Right ventricle myocardium superior (tissue), 1 donor: Measurements from ENCODE around the gene CD320. TPM values are rescaled to one million over a fixed set of nuclear protein-coding genes. Genes with fewer than 3 reads are reported as not detected.
"Not testable (repeated sequence)": the region's sequence is repeated elsewhere in the genome, so short reads cannot be mapped to it uniquely, and the experiment has no call there.

Source experiments
- ATAC-seq: fragments of 200-7000 bp; cut with Tn5 transposase; one replicate; pipeline ENCODE4 v1.9.1; 2020; ENCODE audit warnings: mild to moderate bottlenecking; ENCODE audit not compliant: poor library complexity
- DNase-seq: peaks from one replicate; pipeline ENCODE4 v3.0.0-alpha.2; 2020
- intact Hi-C: fragments of 100-400 bp; cut with DNase I; formaldehyde crosslinking; loops from one replicate; pipeline ENCODE4 v1.11.2; 2022
- total RNA-seq: library from RNA; stranded (reverse); fragmentation: NEBNext Ultra II Directional; extraction: Animal tissue kit (Norgen Biotek cat#: 25700); gene quantifications from one replicate; pipeline ENCODE4 v1.2.1, GENCODE V29; 2021
- donor health status: DM: no; HTN: yes; CAD: no; lungs with severe emphysema.

The CD320 gene
- total RNA-seq, 1 donor from 2014 or later = 34.5 TPM

GRCh38 chr19:8316351-8317125 lies 8.4 kb upstream of the CD320 start:
- intact Hi-C loops = no loop called here
- no peak for ATAC-seq
- no peak for DNase-seq

DNA sequence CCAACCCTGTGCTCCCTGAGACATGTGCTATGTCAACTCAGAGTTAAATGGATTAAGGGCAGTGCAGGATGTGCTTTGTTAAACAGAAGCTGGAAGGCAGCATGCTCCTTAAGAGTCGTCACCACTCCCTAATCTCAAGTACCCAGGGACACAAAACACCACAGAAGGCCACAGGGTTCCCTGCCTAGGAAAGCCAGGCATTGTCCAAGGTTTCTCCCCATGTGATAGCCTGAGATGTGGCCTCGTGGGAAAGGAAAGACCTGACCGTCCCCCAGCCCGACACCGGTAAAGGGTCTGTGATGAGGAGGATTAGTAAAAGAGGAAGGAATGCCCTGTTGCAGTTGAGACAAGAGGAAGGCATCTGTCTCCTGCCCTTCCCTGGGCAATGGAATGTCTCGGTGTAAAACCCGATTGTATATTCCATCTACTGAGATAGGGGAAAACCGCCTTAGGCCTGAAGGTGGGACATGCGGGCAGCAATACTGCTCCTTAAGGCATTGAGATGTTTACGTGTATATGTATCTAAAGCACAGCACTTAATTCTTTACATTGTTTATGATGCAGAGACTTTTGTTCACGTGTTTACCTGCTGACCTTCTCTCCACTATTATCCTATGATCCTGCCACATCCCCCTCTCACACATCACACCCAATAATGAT lies 7.0 kb upstream of the CD320 start:
- intact Hi-C loops, DNase-seq, ATAC-seq: not testable (repeated sequence)

- no peak for ATAC-seq
- DNase-seq = peak; percentile 70
- intact Hi-C loops = no loop called here
These were observed 3.5 kb upstream of the CD320 start for GRCh38 chr19:8311461-8312260.

DNA sequence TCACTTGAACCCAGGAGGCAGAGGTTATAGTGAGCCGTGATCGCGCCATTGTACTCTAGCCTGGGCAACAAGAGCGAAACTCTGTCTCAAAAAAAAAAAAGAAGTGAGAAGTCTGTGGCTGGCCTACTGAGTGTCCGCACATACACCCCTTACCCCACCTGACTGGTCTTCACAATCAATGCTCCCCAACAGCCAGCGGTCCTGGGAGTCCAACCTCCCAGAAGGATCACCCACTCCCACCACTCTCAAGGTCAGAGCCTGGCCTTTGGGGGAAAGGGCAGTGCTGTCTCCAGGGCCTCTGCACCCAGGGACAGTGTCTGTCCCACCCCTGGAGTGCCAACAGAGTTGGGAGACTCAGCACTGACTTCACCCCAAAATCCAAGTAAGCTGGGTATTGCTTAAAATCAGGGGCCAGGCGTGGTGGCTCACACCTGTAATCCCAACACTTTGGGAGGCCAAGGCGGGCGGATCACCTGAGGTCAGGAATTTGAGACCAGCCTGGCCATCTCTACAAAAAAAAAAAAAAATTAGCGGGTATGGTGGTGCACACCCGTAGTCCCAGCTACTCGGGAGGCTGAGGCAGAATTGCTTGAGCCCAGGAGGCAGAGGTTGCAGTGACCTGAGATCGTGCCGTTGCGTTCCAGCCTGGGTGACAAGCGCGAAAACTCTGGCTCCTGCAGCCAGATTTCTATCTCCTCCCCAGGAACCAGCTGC lies 2.3 kb upstream of the CD320 start:
- ATAC-seq (no peak), DNase-seq (peak; percentile 14)
- intact Hi-C loops = no loop called here

DNA sequence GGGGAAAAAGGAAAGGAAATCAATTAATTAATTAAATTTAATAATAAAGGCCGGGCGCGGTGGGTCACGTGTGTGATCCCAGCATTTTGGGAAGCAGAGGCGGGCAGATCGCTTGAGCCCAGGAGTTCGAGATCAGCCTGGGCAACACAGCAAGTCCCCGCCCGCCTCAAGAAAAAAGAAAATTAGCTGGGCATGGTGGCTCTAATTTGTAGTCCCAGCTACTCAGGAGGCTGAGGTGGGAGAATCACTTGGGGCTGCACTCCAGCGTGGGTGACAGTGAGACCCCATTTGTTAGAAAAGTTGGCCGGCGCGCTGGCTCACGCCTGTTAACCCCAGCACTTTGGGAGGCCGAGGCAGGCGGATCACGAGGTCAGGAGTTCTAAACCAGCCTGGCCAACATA lies 733 bp upstream of the CD320 start:
- intact Hi-C loops = no loop called here
- DNase-seq (peak; percentile 25), ATAC-seq (no peak)

- ATAC-seq (no peak), DNase-seq (no peak)
- intact Hi-C loops = no loop called here
These were observed 676 bp downstream of the CD320 start for GRCh38 chr19:8307400-8307964.

- no peak for ATAC-seq
- DNase-seq = no peak
- intact Hi-C loops = no loop called here
These were observed 1.7 kb downstream of the CD320 start for GRCh38 chr19:8306235-8307054.

DNA sequence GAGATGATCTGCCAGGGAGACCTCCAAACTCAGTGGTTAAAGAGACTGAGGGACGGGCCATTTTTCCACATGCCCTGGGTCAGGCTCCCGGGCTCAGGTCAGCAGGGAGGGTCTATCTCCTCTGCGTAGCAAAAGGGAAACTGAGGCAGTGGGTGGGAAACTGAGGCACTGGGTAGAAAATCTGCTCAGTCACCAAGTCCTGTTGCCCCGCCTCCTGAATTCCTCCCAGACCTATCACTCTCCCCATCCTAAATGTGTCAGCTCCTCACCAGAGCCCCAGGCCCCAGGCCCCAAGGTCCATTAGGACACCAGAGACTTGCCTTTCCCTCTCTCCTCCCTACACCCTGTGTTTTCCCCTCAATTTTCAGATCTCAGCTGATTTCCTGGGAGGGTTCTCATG lies 2.4 kb downstream of the CD320 start:
- no peak for ATAC-seq
- intact Hi-C loops = no loop called here
- no peak for DNase-seq

DNA sequence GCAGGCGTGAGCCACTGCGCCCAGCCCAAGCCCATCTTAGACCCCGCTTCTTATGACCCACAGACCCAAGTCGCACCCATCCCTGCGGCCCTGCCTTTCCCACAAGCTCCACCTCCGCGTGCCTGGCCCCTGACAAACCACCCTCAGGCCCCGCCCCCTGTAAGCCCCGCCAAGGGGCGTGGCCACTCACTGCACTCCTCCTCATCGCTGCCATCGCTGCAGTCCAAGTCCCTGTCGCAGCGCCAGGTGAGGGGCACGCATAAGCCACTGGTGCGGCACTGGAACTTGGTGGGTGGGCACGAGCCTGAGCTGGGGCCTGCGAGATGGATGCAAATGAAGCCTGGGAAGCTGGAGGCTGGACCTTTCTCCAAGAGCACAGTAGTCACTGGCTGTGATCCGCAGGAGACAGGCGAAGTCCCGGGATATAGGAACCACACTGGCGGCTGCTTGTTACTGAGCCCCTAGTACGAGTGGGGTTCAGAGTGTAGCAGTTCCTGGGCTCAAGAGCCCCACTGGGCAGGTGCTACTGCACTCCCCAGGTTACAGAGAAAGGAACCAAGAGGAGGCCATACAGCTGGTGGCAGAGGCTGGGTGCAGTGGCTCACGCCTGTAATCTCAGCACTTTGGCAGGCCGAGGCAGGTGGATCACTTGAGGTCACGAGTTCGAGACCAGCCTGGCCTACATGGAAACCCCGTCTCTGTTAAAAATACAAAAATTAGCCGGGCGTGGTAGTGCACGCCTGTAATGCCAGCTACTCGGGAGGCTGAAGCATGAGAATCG lies 3.1 kb downstream of the CD320 start:
- DNase-seq = no peak
- ATAC-seq = no peak
- intact Hi-C loops = no loop called here

DNA sequence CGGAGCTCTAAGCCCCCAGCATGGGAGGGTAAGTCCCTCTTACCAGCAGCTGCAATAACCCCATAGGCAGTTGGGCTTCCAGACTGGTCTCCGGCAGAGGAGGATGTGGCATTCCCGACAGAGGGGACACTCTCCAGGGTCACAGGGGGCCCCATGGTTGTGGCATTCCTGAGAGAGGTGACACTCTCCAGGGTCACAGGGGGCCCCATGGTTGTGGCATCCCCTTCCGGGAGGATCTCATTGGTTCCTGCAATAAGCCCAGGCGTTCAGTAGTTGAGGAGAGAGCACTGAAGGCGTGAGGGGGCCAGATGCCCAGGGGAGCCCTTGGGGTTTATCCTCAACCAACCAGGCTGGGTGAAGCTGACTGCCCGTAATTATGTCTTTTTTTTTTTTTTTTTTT lies 5.4 kb downstream of the CD320 start:
- intact Hi-C loops = no loop called here
- peak; percentile 11 for ATAC-seq
- DNase-seq = no peak

DNA sequence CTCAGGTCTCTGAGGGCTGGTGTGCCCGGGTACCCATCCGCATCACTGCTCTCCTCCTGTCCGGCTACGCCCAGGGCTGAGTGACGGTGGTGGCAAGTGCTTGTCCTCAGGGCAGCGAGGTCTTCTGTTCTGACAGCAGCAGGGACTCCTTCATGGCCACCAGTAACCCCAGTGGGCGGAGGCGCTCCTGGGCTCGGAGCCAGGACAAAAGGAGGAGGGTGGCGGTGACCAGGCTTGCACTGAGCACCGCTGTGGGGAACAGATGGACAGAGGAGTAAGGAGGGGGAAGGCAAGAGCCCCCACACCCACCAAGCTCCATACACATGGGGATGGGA lies 5.8 kb downstream of the CD320 start:
- intact Hi-C loops = no loop called here
- DNase-seq (peak; percentile 82), ATAC-seq (peak; percentile 81)

DNA sequence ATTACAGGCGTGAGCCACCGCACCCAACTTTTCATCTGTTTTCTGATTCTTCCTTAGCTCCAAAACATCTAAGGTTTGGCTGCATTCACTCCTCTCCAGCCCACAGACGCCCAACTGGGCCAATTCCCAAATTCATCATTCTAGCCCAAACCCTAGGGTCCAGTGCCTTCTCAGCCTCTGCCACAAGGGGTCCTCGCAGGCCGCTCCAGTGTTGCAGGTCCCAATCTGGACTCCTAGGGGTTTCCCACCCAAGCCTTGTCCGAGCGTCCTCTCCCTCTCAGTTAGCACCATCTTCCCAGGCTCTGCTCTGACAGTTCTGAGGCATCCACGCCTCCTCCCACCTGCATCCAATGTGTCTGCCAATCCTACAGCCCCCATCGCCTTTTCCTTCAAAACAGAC lies 16.8 kb downstream of the CD320 start:
- ATAC-seq = peak; percentile 66
- intact Hi-C loops, DNase-seq: not testable (repeated sequence)

- intact Hi-C loops, DNase-seq: not testable (repeated sequence)
- peak; percentile 75 for ATAC-seq
These were observed 31.6 kb downstream of the CD320 start for GRCh38 chr19:8276508-8276907.

GRCh38 chr19:8269724-8270123 lies 38.4 kb downstream of the CD320 start:
- ATAC-seq = no peak
- intact Hi-C loops = loop anchor here (10.0 kb wide), 1 partner anchor 235 kb away; the partner anchor contains the start of gene PRAM1
- DNase-seq = no peak

GRCh38 chr19:8265872-8266271 lies 42.3 kb downstream of the CD320 start:
- no peak for ATAC-seq

DNA sequence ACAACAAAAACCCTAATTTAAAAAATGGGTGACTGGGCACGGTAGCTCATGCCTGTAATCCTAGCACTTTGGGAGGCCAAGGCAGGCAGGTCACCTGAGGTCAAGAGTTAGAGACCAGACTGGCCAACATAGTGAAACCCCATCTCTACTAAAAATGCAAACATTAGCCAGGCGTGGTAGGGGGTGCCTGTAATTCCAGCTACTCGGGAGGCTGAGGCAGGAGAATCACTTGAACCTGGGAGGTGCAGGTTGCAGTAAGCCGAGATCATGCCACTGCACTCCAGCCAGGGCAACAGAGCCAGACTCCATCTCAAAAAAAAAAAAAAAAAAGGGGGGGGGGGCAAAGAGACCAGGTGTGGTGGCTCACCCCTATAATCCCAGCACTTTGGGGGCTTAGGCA lies 43.9 kb downstream of the CD320 start:
- DNase-seq, ATAC-seq: not testable (repeated sequence)
- intact Hi-C loops = loop anchor here (10.0 kb wide), 1 partner anchor 241 kb away; the partner anchor contains the start of gene PRAM1

More at GRCh38 chr19:8265872-8266271, 42.3 kb downstream of the CD320 start:
- DNase-seq = no peak
- intact Hi-C loops = loop anchor here (10.0 kb wide), 1 partner anchor 239 kb away; the partner anchor contains the start of gene PRAM1

DNA sequence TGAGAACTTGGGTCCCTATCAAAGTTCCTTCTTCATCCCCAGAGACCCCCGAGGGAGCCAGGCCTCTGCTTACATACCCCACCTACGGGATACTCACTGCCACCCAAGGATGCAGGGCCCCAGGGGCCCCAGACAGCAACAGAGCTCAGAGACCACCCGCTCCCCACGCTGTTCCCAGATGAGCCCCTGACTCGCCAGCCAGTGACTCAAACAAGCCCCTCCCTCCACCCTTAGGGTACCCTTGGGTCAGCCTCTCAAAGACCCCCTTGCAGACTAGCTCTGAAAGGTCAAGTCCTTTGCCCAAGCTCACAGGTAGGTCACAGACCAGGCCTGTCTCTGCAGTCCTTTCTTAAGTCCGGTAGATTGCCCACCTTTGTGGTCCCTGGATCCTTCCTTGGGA lies 45.7 kb downstream of the CD320 start:
- ATAC-seq (no peak), DNase-seq (no peak)
- intact Hi-C loops = loop anchor here (10.0 kb wide), 1 partner anchor 242 kb away; the partner anchor contains the start of gene PRAM1
